ENCODE results near the gene PLEKHB2.

Gene PLEKHB2

DNA sequence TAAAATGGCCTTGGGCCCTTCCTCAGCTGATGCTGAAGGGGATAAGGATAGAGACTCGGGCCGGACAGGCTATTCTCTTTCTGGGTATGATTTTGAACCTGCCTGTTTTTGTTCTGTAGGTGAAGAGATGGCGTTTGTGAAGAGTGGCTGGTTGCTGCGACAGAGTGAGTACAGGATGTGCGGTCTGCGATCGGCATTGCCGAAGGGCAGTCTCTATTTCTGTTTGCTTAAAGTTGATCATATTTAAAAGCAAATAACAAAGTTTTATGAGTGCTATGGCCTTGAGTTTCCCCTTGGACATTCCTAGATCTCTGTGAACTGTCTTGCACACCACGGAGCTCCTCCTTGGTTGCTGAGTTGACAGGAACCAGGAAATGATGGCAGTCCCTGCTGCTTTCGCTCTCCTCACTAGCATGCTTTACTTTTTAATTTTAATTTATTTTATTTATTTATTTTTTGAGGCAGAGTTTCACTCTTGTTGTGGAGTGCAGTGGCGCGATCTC lies 15.7 kb downstream of the PLEKHB2 start:
- Histone ChIP-seq H4K20me1 (ENCODE audit: insufficient read depth, low read length) (peaks cover 61% of the 10 kb centered on the region), H3K27me3 (ENCODE audit: insufficient read depth, low read length, poor library complexity) (no peaks in the 10 kb centered on the region), H3K79me2 (ENCODE audit: insufficient read depth, low read length) (peaks cover 81% of the 10 kb centered on the region), H3K4me3 (ENCODE audit: low read depth in 1 of 2, low read length in 2 of 2) (no peak overlapping the region), H3K36me3 (ENCODE audit: insufficient read depth, low read length) (peaks cover 45% of the 10 kb centered on the region), H3K9ac (ENCODE audit: low read depth, low read length) (no peak overlapping the region), H2AFZ (ENCODE audit: low read depth, low read length) (no peak overlapping the region), H3K4me2 (ENCODE audit: insufficient read depth, low read length) (no peak overlapping the region), H3K4me1 (ENCODE audit: insufficient read depth, low read length) (peaks cover 3% of the 10 kb centered on the region), H3K27ac (ENCODE audit: low read length) (0 out of 2 replicates have a peak overlapping the region, but pooled peaks have one; percentile 11), H3K9me3 (ENCODE audit: insufficient read depth, low read length, severe bottlenecking) (no peaks in the 10 kb centered on the region)
- TF ChIP-seq, protein P1, sequence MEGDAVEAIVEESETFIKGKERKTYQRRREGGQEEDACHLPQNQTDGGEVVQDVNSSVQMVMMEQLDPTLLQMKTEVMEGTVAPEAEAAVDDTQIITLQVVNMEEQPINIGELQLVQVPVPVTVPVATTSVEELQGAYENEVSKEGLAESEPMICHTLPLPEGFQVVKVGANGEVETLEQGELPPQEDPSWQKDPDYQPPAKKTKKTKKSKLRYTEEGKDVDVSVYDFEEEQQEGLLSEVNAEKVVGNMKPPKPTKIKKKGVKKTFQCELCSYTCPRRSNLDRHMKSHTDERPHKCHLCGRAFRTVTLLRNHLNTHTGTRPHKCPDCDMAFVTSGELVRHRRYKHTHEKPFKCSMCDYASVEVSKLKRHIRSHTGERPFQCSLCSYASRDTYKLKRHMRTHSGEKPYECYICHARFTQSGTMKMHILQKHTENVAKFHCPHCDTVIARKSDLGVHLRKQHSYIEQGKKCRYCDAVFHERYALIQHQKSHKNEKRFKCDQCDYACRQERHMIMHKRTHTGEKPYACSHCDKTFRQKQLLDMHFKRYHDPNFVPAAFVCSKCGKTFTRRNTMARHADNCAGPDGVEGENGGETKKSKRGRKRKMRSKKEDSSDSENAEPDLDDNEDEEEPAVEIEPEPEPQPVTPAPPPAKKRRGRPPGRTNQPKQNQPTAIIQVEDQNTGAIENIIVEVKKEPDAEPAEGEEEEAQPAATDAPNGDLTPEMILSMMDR (IDR thresholded peaks at IDR 0.05; ENCODE audit: borderline replicate concordance, extremely low read depth, low read length, poor library complexity, severe bottlenecking), result no peak
- no peak for TF ChIP-seq EZH2 (IDR thresholded peaks at IDR 0.05; ENCODE audit: borderline replicate concordance, low read depth, low read length, severe bottlenecking)
- DNase-seq (no peak), ATAC-seq (ENCODE audit: insufficient read depth, low read depth) (no peak)

DNA sequence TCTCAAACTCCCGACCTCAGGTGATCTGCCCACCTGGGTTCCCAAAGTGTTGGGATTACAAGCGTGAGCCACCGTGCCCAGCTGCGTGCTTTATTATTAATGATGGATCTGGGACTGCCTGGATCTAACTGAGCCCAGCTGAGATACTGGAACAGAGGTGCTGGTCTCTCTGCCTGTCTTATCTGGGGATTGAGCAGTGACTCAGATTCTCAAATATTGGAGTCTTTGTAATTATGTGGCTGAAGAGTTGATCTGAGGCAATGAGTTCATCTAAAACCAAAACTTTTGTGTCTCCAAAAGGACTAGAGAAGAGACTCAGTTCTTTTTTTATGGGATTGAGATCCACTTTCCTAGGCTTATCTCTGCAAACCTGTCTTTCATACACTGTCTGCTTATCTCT lies 16.3 kb downstream of the PLEKHB2 start:
- no peaks in the 10 kb centered on the region; the same call in 1 of the 2 replicates for H3K4me1 ChIP-seq (ENCODE audit: insufficient read depth, low read length)
- ATAC-seq (ENCODE audit: insufficient read depth, low read depth) (no peak), DNase-seq (no peak)
- TF ChIP-seq, protein P1 (IDR thresholded peaks at IDR 0.05; ENCODE audit: borderline replicate concordance, extremely low read depth, low read length, poor library complexity, severe bottlenecking), result no peak
- no peak for TF ChIP-seq EZH2 (IDR thresholded peaks at IDR 0.05; ENCODE audit: borderline replicate concordance, low read depth, low read length, severe bottlenecking)
- H3K9me3 ChIP-seq (ENCODE audit: insufficient read depth, low read length, severe bottlenecking), result no peaks in the 10 kb centered on the region
- no peak overlapping the region for H3K4me3 ChIP-seq (ENCODE audit: low read depth in 1 of 2, low read length in 2 of 2)
- no peak overlapping the region for H3K27ac ChIP-seq (ENCODE audit: low read length)
- H3K27me3 ChIP-seq (ENCODE audit: insufficient read depth, low read length, poor library complexity), result no peaks in the 10 kb centered on the region
- no peak overlapping the region for H2AFZ ChIP-seq (ENCODE audit: low read depth, low read length)
- H4K20me1 ChIP-seq (ENCODE audit: insufficient read depth, low read length), result peaks cover 58% of the 10 kb centered on the region
- H3K4me2 ChIP-seq (ENCODE audit: insufficient read depth, low read length), result no peak overlapping the region
- H3K36me3 ChIP-seq (ENCODE audit: insufficient read depth, low read length), result peaks cover 47% of the 10 kb centered on the region
- H3K9ac ChIP-seq (ENCODE audit: low read depth, low read length), result no peak overlapping the region
- peaks cover 75% of the 10 kb centered on the region for H3K79me2 ChIP-seq (ENCODE audit: insufficient read depth, low read length)

DNA sequence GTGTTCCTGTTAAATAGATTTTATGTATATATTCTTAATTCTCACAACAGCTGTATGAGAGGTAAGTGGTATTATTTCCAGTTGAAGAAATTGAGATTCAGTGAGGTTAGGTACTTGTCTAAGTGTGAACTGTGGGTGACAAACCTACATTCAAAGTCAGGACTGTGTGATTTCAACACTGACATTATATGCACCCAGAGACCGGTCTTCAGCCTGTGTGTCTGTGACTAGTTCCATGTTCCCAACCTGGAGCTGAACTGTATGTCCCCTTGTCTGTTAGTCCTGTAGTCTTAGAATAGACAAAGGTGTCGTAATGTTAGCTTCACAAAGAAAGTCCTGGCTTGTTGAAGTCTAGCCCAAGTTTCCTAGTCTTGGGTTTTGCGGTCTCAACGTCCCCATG lies 17.4 kb downstream of the PLEKHB2 start:
- Histone ChIP-seq H3K4me3 (ENCODE audit: low read depth in 1 of 2, low read length in 2 of 2) (no peak overlapping the region), H2AFZ (ENCODE audit: low read depth, low read length) (no peak overlapping the region), H3K4me2 (ENCODE audit: insufficient read depth, low read length) (no peak overlapping the region), H3K9ac (ENCODE audit: low read depth, low read length) (no peak overlapping the region), H4K20me1 (ENCODE audit: insufficient read depth, low read length) (peaks cover 48% of the 10 kb centered on the region), H3K9me3 (ENCODE audit: insufficient read depth, low read length, severe bottlenecking) (no peaks in the 10 kb centered on the region), H3K79me2 (ENCODE audit: insufficient read depth, low read length) (peaks cover 64% of the 10 kb centered on the region), H3K36me3 (ENCODE audit: insufficient read depth, low read length) (peaks cover 56% of the 10 kb centered on the region), H3K4me1 (ENCODE audit: insufficient read depth, low read length) (no peaks in the 10 kb centered on the region), H3K27me3 (ENCODE audit: insufficient read depth, low read length, poor library complexity) (no peaks in the 10 kb centered on the region), H3K27ac (ENCODE audit: low read length) (no peak overlapping the region)
- TF ChIP-seq, protein P1 (IDR thresholded peaks at IDR 0.05; ENCODE audit: borderline replicate concordance, extremely low read depth, low read length, poor library complexity, severe bottlenecking), result no peak
- no peak for TF ChIP-seq EZH2 (IDR thresholded peaks at IDR 0.05; ENCODE audit: borderline replicate concordance, low read depth, low read length, severe bottlenecking)
- no peak for ATAC-seq (ENCODE audit: insufficient read depth, low read depth)
- DNase-seq, result no peak
